K562 (cell line): ENCODE results near the gene CFAP126.

ENCODE experiments used
- CGGBP1 ChIP-seq: fragments of 250-450 bp; sonication (Bioruptor Pico); IDR thresholded peaks from 2 replicates; pipeline ENCODE4 v1.9.0; 2021; ENCODE audit warnings: mild to moderate bottlenecking
- CTCF ChIP-seq, 3 experiments: IDR thresholded peaks in 2 of 3; conservative IDR thresholded peaks in 1 of 3; 2 replicates each; pipeline ENCODE4 v1.5.1; 2011 to 2012; ENCODE audit warnings: low read length in 3 of 3, mild to moderate bottlenecking in 3 of 3, control low read depth in 2 of 3, improper control_type of control experiment in 1 of 3, inconsistent platforms in 1 of 3, low read depth in 1 of 3, mixed read lengths in 1 of 3, moderate library complexity in 1 of 3; ENCODE audit not compliant: insufficient read depth in 2 of 3
- MAFG ChIP-seq: fragments of 450-650 bp; conservative IDR thresholded peaks from 2 replicates; pipeline ENCODE4 v1.6.1; 2016; ENCODE audit warnings: missing genetic modification characterization, missing compliant biosample characterization
- MTA3 ChIP-seq: fragments of 450-650 bp; formaldehyde crosslinking; IDR thresholded peaks from 2 replicates; pipeline ENCODE4 v1.6.1; 2017; ENCODE audit warnings: mild to moderate bottlenecking, borderline replicate concordance
- NFYB ChIP-seq: IDR thresholded peaks from 2 replicates; pipeline ENCODE4 v1.6.1; 2011; ENCODE audit warnings: mild to moderate bottlenecking, moderate library complexity; ENCODE audit not compliant: insufficient read length; ENCODE audit errors: extremely low read depth
- POLR2AphosphoS5 ChIP-seq: IDR thresholded peaks from 2 replicates; pipeline ENCODE4 v1.6.1; 2011; ENCODE audit warnings: mild to moderate bottlenecking, low read depth, low read length, moderate library complexity; ENCODE audit not compliant: control insufficient read depth, insufficient read depth
- PRPF4 ChIP-seq: fragments of 200-400 bp; formaldehyde crosslinking; IDR thresholded peaks from one replicate; pipeline ENCODE4 v1.6.1; 2017; ENCODE audit warnings: low read length, low read depth, mild to moderate bottlenecking; ENCODE audit not compliant: insufficient read depth, poor library complexity, severe bottlenecking
- SIRT6 ChIP-seq: IDR thresholded peaks from one replicate; pipeline ENCODE4 v1.6.1; 2012; ENCODE audit warnings: low read depth, mild to moderate bottlenecking, control low read depth, inconsistent platforms, low read length, moderate library complexity
- ZNF384 ChIP-seq: IDR thresholded peaks from 2 replicates; pipeline ENCODE4 v1.6.1; 2012; ENCODE audit warnings: low read depth, low read length, improper control_type of control experiment

- TF ChIP-seq ZNF384 (no peak), SIRT6 (no peak), POLR2AphosphoS5 (no peak), MAFG (tag) (no peak), CGGBP1 (CRISPR knock-in tag) (no peak), MTA3 (no peak), CTCF (IDR thresholded peaks at IDR 0.05 in 2 of 3, conservative IDR thresholded peaks at IDR 0.05 in 1 of 3; ENCODE audit: insufficient read depth in 2 of 3, low read depth in 1 of 3, low read length in 3 of 3) (no peak), PRPF4 (no peak), NFYB (no peak)
Measured at GRCh38 chr1:161407451-161407985, 39.8 kb upstream of the CFAP126 start.
